HG02943 (cell line): Measurements from ENCODE around the gene LDB1.

Experiments
- ATAC-seq: cut with Tn5 transposase; IDR thresholded peaks from one replicate; pipeline ENCODE4 v1.9.1; 2021; ENCODE audit warnings: mild to moderate bottlenecking, low read depth, moderate library complexity; ENCODE audit not compliant: unreplicated experiment

Gene LDB1

DNA sequence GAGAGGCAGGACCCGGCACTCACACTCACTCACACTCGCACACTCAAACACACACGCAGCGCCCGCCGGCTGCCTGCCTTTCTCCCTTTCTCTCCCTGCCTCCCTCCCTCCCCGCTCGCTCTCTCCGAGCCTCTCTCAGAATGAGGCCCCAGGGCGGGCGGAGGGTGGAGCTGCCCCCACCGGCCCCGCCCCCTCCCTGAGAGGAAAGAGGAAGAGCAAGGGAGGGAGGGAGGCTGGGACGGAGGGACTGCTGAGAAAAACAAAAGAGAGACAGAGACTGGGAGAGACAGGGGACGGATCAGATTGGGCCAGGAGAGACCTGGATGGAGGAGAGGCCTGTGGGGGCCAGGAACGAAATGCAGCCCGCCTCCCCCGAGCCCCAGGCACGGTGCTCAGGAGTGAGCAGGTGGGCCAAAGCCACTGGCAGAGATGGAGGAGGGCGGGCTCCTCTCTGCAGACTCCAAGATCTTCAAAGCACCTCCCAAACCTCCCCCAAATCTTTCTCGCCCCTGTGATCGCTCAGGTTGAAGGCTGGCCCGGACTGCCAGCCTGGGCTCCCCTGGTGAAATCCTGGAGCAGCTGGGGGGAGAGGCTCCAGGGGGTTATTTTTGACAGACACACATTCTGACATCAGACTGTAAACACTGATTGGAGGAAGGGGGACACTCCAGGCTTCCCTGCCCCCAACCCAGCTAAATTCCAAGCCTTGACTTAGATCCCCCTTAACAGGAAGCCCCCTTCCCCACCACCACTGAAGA, 5.1 kb downstream of the LDB1 start:
- peak; percentile 60 for ATAC-seq

DNA sequence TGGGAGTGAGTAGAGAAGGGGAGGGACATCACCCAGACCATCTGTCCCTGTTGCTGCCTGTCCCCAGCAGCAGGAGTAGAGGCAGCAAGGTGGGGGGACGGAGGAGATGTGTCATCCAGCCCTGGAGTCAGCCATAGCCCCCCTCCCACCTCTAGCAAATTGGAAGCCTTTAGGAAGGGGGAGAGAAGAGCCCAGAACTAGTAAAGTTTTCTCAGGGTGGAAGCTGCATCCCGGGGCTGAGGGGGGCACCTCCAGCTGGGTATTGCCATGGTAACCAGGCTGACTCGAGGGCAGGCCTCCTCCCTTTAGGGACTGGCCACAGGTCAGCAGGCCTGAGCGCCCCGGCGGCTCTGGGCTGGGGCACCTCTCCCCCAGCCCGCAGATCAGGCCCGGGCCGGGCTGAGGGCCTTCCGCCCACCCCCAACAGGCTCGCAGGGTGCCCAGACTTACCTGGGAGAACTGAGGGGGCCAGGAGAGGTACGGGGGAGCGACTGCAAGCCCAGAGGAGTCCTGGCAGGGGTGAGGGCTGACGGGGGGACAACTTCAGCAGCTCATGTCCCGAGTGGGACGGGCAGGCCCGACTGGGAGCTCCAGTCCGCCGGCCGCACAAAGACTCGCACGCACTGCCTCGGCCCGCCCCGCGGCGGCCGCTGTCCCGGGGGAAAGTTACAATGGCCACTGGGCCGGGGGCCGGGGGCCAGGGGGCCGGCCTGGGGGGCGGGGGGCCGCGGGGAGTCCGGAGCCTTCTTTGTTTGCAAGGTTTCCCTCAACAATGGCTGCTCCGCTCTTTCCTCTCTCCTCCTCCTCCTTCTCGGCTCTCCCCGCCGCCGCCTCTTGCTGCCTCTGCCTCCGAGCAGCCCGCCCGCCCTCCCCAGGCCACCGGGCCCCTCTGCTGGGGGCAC, 6.0 kb downstream of the LDB1 start:
- ATAC-seq = no peak

DNA sequence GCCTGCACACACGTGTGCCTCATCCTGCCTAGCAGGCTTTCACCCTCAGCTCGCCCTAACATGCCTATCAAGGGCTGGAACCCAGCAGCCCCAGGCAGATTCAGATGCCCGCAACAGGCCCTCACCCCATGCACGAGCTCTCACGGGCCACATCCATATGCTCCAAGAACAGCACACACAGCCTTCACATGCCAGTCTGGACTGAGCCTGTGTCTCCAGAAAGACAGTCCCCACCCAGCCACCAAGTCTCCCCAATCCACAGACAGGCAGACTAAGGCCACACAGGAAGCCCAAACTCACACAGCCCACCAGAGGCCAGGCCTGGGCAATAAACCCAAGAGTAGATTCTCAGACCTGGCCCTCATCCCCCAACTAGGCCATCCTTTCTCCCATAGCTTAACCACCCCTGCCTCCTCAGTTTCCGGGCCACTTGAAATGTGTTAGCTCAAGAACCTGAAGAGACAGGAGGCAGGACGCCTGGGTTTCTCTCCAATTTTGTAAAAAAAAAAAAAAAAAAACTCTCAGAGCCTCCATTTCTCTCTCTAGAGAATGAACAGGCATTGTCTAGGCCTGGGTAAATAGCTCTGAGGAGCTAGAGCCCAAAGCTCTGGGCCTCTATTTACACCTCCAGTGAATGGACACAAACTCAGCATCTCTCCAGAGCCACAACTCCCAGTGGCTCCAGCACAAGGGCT, 6.8 kb downstream of the LDB1 start:
- no peak for ATAC-seq

DNA sequence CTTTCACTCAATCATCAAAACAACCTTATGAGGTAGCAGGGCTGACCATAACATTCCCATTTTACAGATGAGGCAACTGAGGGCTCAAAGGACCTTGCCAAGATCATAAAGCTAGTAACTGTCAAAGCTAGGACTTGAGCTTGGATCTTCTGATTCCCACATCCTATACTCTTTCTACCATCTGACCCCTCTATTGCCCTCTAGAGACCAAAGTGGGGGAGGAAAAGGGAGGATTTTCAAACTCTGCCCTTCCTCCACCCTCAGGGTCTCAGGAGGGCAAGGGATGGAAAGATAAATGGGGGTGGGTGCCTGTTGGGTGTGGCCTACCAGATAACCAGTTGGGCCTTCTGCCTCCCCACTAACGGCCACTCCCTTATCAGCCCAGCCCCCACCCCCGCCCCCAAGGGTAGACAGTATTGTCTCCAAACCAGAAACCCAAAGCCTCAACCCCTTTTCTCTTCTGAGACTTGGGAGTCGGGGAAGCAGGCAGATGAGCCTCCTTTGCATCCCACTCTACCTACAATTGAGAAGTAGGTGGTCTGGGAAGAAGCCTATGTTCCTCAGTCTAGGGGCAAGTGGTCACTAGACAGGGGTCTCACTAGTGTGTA, 7.9 kb downstream of the LDB1 start:
- no peak for ATAC-seq

DNA sequence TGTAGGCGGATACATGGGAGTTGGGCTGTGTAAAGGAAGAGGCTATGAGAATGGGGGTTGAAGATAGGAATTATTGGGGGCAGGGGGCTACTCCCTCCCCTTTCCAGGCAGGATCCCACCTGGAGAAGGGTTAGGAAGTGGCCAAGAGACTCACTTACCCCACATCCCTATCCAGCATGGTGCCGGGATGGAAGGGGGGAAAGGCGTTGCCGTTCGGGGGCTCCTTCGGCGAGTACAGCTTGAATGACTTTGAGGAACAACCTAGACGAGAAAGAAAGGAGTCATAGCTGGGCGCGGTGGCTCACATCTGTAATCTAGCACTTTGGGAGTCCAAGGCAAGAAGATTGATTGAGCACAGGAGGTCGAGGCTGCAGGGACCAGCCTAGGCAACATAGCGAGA, 8.9 kb downstream of the LDB1 start:
- ATAC-seq = no peak

DNA sequence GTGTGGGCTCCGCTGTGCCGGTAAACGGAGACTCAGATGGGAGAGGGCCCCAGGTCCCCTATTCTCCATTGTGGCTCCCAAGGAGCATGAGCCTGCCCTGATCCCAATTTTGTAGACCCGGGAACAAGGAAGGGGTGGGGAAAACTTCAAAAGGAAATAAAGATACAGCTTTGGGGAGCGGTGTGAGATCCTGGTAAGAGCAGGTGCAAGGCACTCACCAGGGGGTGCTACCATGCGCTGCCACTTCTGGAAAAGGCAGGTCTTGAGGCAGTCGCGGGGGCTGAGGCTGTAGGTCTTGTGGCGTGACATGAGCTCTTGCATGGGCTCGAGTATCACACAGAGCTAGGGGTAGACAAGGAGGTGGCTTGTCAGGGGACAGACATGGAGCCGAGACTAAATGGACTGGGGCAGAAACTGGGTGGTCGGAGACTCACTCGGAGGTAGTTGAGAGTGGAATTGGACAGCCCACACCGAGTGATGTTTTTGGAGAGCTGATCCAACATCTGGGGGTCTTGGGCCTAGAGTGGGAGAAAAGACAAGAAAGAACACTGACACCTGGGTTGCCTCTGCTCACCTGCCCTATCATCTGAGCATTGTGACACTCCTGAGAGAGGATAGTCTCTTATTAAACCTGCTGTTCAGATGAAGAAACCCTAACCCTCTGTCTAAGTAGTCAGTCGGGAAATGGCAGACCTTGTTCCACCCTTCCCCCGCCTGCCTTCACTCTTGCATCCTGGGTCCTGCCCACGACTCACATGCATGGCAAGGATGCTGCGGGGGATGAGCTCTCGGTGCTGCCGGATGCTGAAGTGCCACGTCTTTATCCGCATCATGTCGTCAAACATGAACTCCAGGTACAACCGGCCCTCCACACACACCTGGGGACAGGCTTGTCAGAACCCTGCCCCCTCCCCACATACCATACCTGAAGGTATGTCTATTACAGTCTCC, 10.7 kb downstream of the LDB1 start:
- ATAC-seq = no peak

DNA sequence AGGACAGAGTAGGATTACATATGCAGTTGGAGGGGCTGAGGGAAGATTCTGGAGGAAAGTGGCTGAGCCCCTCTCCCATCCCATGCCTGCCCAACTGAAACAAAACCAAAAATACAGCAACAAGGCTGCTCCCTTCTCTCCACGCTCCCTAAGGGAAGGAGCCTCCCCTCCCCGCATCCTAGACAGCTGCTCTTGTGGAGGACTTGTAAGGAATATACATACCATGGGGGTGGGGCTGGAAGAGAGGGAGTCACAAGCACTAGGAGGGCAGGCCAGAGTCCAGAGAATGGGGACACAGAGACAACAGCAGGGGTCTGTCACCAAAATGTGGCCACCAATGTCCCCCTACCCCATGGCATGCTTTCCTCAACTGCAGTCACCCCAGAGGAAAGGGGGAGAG, 13.2 kb downstream of the LDB1 start:
- ATAC-seq = no peak

DNA sequence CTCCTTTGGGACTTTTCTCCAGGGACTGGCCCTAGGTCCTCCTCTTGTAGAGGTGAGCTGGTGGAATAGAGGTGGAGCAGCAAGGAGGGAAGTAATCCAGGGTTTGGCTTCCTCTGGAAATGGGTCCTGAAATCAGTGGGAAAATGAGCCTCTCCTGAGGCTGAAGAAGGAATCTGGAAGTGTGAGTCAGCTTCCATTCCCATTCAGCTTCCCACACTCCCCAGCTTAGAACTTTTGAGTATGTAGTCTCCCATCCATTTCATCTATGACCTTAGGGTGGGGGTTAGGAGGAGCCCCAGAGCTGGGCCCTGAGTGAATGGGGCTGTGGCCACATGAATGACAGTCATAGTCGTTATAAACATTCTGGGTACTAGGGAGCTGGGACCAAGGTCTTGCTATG, 17.7 kb downstream of the LDB1 start:
- ATAC-seq = no peak

DNA sequence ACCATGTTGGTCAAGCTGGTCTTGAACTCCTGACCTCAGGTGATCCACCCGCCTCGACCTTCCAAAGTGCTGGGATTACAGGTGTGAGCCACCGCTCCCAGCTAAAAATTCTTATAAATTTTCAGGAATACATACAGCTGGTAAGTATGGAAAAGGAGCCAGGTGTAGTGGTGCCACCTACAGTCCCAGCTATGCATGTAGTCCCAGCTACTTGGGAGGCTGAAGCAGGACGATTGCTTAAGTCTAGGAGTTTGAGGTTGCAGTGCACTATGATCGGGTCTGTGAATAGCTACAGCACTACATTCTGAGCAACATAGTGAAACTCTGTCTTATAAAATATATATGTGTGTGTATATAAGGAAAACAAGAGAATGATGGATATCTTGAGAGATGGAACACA, 19.0 kb downstream of the LDB1 start:
- no peak for ATAC-seq

DNA sequence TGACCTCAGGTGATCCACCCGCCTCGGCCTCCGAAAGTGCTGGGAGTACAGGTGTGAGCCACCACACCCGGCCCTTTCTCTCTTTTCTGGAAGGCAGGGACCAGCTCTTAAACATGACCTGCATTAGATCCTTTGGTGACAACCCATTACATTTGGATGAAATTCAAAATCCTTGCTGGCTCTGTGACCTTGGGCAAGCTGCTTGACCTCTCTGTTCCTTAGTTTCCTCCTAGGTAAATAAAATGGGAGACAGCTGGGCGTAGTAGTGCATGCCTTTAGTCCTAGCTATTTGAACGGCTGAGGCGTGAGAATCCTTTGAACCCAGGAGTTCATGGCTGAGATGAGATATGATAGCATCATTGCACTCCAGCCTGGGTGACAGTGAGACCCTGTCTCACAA, 23.7 kb downstream of the LDB1 start:
- no peak for ATAC-seq

DNA sequence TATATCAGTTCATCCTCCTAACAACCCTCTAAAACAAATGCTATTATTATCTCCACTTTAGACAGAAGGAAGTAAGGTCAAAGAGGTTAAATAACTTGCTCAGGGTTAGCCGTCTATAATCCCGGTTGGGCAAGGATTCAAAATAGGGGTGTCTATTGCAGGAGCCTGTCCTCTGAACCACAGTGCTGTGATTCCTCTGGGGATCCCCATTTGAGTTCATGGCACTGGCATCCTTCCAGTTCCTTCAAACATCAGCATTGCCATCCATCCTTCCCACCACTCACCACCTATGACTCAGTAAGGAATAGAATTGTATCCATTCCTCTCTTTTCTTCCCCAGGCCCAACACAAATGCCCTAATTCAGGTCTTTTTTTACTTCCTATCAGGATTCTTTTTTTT, 29.4 kb downstream of the LDB1 start:
- ATAC-seq = no peak

DNA sequence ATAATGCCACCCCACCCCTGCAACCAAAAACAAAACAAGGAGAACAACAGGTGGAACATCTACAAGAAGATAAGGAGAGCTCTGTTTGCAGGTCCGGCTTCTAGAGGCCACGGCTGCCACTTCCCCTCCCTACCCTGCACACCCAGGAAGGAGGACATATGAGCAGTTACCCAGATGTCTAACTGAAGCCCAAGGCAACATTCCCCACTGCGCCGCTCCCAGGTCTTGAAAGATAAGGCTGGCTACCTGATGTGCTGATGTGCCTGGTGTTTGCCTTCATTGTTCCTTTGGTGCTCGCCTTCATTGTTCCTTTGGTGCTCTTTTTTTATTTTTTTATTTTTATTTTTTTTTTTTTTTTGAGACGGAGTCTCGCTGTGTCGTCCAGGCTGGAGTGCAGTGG, 34.0 kb downstream of the LDB1 start:
- ATAC-seq = no peak

DNA sequence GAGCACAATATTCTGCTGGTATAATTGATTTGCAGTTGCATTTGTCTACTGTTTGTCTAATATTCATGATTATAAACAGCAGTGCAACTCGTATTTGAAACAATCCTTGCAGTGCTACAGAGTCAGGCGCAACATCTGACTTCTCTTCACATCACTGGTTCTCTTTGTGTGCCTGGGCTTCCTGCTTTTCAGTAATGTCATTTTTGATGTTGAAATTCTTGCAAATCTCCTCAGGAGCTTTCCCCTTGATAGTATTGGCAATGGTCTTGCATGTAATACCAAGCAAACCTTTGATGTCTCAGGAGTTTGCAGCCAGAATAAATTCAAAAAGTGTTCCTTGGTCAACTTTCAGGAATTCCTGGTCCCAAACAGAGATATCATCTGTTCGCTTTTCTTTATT, 34.8 kb downstream of the LDB1 start:
- ATAC-seq = no peak

DNA sequence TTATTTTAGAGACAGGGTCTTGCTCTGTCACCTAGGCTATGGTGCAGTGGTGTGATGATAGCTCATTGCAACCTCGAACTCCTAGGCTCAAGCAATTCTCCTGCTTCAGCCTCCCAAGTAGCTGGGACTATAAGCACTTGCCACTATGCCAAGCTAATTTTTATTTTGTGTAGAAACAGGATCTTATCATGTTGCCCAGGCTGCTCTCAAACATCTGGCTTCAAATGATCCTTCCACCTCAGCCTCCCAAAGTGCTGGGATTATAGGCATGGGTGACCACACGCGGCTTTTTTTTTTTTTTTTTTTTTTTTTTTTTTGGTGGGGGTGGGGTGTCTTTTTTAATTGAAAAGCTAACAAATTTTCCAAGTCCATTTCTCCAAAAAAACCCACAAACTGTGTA, 36.6 kb downstream of the LDB1 start:
- ATAC-seq = no peak

DNA sequence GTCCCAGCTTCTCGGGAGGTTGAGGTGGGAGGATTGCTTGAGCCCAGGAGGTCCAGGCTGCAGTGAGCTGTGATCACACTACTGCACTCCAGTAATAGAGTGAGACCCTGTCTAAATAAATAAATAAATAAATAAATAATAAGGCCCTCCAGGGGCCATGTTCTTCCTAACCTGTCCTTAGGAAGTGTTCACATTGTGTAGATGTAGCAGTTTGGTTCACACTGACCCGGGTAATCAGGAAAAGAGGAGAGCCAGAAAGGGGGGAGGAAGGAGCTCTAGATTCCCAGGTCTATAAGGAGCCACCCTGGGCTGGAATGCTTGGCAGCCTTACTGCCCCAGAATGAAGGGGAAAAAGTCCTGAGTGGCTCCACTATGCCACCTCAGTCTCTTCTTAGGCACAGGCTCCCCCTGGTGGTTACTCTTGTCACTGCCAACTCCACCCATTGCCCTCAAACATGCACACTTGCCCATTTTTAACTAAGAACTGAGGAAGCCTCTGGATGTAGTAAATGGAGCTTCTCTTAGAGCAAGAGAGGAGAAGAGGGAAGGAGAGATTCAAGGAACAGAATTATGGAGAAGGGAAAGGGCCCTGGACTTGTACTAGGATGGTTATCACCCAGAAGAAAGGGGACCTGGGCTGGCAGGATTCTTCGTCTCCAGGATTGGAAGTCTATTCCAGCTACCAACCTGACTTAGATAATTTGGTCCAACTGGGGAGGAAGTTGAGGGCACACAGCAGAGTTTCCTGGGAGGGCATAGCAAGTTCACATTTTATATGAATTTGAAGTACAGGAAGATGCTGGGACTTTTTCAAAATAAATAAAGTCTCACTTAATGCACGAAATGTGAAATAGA, 47.3 kb downstream of the LDB1 start:
- ATAC-seq = no peak

DNA sequence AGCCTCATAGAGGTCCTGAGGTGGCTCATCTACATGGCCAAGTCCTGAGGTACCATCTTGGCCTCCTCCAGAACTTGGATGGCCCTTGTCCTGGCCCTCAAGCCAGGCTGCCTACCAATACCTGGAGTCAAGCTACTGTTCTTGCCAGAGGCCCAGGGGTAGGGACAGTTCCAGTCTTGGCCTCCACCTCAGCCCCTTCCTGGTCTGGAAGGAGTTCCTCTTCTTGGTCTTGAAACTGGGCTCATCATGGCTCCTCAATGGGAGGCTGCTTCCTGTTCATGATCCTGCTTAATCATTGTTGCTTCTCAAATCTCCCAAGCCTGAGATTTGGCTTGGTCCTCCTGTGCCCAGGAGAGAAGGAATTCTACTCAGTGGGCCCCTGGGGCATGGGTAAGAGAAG, 51.1 kb downstream of the LDB1 start:
- no peak for ATAC-seq

DNA sequence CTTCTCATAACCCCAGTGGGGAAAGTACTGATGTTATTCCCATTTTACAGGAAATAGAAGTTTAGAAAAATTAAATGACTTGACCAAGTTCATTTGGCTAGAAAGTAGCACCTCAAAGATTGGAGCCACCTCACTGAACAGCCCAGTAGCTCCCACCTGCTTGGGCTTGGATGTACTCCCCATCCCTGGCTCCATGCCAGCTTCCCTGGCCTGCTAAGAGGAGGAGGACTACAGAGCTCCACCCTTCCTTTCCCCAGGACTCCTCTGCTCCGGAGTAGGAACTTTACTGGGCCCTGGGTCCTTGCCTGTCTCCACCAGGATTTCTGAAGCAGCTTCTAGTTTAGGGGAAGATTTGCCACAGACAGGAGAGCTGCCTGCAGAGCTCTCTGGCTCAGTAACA, 52.0 kb downstream of the LDB1 start:
- ATAC-seq = no peak

DNA sequence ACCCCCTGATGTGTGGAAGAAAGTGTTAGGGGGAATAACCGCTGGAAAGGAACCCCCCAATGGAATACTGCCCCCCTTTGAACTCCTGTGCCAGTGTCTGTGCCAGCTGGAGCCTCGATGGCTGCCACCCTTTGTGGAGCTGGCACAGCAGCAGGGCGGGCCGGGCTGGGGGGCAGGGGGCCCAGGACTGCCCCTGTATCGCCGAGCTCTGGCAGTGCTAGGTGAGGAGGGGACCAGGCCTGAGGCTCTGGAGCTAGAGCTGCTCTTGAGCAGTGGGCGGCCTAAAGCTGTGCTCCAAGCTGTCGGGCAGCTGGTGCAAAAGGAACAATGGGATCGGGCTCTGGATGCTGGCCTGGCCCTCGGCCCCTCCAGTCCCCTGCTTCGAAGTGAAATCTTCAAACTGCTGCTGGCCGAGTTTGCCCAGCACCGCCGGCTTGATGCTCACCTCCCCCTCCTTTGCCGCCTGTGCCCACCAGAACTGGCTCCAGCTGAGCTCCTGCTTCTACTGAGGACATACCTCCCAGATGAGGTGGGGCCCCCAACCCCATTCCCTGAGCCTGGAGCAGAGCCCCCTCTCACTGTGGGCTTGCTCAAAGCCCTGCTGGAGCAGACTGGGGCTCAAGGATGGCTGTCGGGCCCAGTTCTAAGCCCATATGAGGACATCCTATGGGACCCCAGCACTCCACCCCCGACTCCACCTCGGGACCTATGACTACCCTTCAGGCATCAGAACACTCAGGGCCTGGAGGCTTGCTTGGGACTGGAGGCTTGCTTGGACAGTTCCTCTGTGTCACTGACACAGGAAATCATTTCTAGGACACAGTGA, 52.9 kb downstream of the LDB1 start:
- ATAC-seq = no peak
